ENCODE measurements around the gene ZNF527. TPM values are rescaled to one million over a fixed set of nuclear protein-coding genes. Genes with fewer than 3 reads are reported as not detected.
"Not testable (repeated sequence)": the region's sequence is repeated elsewhere in the genome, so short reads cannot be mapped to it uniquely, and the experiment has no call there.

The ZNF527 gene
- total and polyA plus RNA-seq, 4 experiments from 2014 or later, result 5.2 to 13.3 (median 10.7) TPM

DNA sequence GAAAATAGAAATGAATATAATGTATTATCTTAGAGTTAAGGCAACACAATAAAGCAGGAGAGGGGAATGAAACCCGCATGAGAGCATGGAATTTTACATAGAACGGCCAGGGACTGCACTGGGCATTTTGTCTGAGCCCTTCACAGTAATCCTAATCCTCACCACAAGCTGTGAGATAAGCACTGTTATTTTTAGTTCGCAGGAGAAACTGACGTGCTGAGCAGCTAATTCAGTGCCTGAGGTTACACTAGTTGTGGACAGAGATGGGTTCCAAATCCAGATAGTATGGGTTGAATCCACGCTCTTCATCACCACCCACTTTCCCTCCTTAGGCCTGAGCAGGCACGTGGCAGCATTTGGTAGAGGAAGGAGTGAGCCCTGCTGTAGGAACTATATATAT lies 24.8 kb upstream of the ZNF527 start:
- Mint-ChIP-seq H3K4me3 (no peak overlapping the region), H3K36me3 (peaks cover 55 to 60% of the 10 kb centered on the region in 2 donors), H3K9me3 (peaks cover 0 to 3% (median 0%) of the 10 kb centered on the region in 8 donors), H3K27ac (no peak overlapping the region), H3K27me3 (no peaks in the 10 kb centered on the region), H3K4me1 (peaks cover 0 to 6% (median 2%) of the 10 kb centered on the region in 4 donors)
- ChIA-PET POLR2A (ENCODE audit: partially characterized antibody) (no interaction called here), CTCF (ENCODE audit: partially characterized antibody) (no interaction called here)
- intact Hi-C loops (cut with micrococcal nuclease), result no loop called here
- no peak overlapping the region for H3K27ac ChIP-seq (ENCODE audit: low read depth, low read length)
- H3K4me1 ChIP-seq (ENCODE audit: insufficient read depth, low read length), result no peaks in the 10 kb centered on the region
- H3K9me3 ChIP-seq (ENCODE audit: control insufficient read depth in 1 of 2, low read length in 2 of 2), result no peaks in the 10 kb centered on the region
- no peak overlapping the region for H3K4me3 ChIP-seq (ENCODE audit: low read length in 2 of 2)
- no peak for DNase-seq
- peaks cover 18% of the 10 kb centered on the region for H3K36me3 ChIP-seq (ENCODE audit: insufficient read depth, low read length)
- no peaks in the 10 kb centered on the region for H3K27me3 ChIP-seq (ENCODE audit: insufficient read depth, low read length)

DNA sequence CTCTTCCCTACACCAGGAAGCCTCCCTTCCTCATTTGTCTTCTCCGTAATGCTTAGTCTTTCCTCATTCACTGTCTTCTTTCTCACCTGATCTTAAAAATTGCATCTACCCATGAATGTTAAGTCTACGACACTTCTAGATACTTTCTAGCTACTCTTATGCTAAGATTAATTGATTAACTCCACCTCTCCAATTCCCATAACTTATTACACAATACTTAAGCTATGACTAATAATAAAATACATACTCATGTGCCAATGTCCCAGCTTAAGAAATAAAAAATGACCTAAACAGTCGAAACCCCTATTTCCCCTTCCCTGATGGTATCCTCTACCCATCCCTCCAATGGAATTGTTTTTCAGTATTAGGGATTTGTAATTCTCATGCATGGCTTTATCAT lies 22.8 kb upstream of the ZNF527 start:
- no peaks in the 10 kb centered on the region for H3K27me3 Mint-ChIP-seq
- Histone ChIP-seq H3K4me1 (ENCODE audit: insufficient read depth, low read length) (no peaks in the 10 kb centered on the region), H3K4me3 (ENCODE audit: low read length in 2 of 2) (no peak overlapping the region), H3K27ac (ENCODE audit: low read depth, low read length) (no peak overlapping the region), H3K9me3 (ENCODE audit: control insufficient read depth in 1 of 2, low read length in 2 of 2) (no peaks in the 10 kb centered on the region), H3K27me3 (ENCODE audit: insufficient read depth, low read length) (no peaks in the 10 kb centered on the region), H3K36me3 (ENCODE audit: insufficient read depth, low read length) (peaks cover 18% of the 10 kb centered on the region)
- CTCF ChIA-PET (ENCODE audit: partially characterized antibody), result interaction anchor here (0.6 kb wide), 1 partner anchor 9 kb away, joined by 3 read pairs; no protein-coding TSS in a partner anchor
- H3K36me3 Mint-ChIP-seq, result peaks cover 64 to 68% of the 10 kb centered on the region in 2 donors
- POLR2A ChIA-PET (ENCODE audit: partially characterized antibody), result no interaction called here
- H3K27ac Mint-ChIP-seq, result peak overlapping the region in 1 of 7 donors; percentile 24
- DNase-seq, result no peak
- peaks cover 0 to 5% (median under 1%) of the 10 kb centered on the region in 8 donors for H3K9me3 Mint-ChIP-seq
- intact Hi-C loops (cut with micrococcal nuclease), result no loop called here
- no peak overlapping the region for H3K4me3 Mint-ChIP-seq
- H3K4me1 Mint-ChIP-seq, result peaks cover 0 to 5% (median 0%) of the 10 kb centered on the region in 4 donors

DNA sequence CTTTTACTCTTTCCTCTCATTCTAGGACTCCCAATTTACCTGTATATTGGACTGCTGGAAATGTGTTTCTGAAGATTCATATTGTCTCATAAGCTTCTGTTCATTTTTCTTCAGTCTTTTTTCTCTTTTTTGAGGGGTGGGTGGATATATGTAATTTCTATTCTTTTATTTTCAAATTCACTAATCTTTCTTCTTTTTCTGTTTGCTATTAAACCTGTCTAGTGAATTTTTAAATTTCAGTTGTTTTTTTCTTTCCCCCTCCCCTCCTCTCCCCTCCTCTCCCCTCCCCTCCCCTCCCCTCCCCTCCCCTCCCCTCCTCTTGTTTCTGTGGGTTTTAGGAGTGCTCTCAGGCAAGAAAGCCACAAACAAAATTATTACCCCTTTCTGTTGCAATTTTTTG lies 16.9 kb upstream of the ZNF527 start:
- ChIA-PET POLR2A (ENCODE audit: partially characterized antibody) (no interaction called here), CTCF (ENCODE audit: partially characterized antibody) (no interaction called here)
- H3K27me3 Mint-ChIP-seq, result no peaks in the 10 kb centered on the region
- Histone ChIP-seq H3K27me3 (ENCODE audit: insufficient read depth, low read length) (no peaks in the 10 kb centered on the region), H3K4me3 (ENCODE audit: low read length in 2 of 2) (no peak overlapping the region), H3K4me1 (ENCODE audit: insufficient read depth, low read length) (no peaks in the 10 kb centered on the region), H3K9me3 (ENCODE audit: control insufficient read depth in 1 of 2, low read length in 2 of 2) (no peaks in the 10 kb centered on the region), H3K36me3 (ENCODE audit: insufficient read depth, low read length) (peaks cover 12% of the 10 kb centered on the region), H3K27ac (ENCODE audit: low read depth, low read length) (no peak overlapping the region)
- H3K4me1 Mint-ChIP-seq, result peaks cover 0 to 4% (median 0%) of the 10 kb centered on the region in 4 donors
- H3K36me3 Mint-ChIP-seq, result peaks cover 70 to 74% of the 10 kb centered on the region in 2 donors
- peaks cover 4 to 42% (median 21%) of the 10 kb centered on the region in 8 donors for H3K9me3 Mint-ChIP-seq
- DNase-seq, result no peak
- peak overlapping the region in 1 of 7 donors; percentile 38 for H3K27ac Mint-ChIP-seq
- no peak overlapping the region for H3K4me3 Mint-ChIP-seq
- intact Hi-C loops (cut with micrococcal nuclease), result no loop called here

DNA sequence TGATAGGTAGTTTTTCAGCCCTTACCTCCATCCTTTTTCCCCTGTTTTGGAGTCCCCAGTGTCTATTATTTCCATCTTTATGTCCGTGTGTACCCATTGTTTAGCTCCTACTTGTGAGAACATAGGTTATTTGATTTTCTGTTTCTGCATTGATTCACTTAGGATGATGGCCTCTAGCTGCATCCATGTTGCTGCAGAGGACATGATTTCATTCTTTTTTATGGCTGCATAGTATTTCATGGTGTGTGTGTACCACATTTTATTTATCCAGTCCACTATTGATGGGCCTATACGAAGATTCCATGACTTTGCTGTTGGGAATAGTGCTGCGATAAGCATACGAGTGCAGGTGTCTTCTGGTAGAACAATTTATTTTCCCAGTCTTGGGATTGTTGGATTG lies 15.0 kb upstream of the ZNF527 start:
- ChIA-PET CTCF (ENCODE audit: partially characterized antibody) (no interaction called here), POLR2A (ENCODE audit: partially characterized antibody) (no interaction called here)
- Histone ChIP-seq H3K27me3 (ENCODE audit: insufficient read depth, low read length) (no peaks in the 10 kb centered on the region), H3K4me3 (ENCODE audit: low read length in 2 of 2) (no peak overlapping the region), H3K4me1 (ENCODE audit: insufficient read depth, low read length) (no peaks in the 10 kb centered on the region), H3K27ac (ENCODE audit: low read depth, low read length) (no peak overlapping the region), H3K36me3 (ENCODE audit: insufficient read depth, low read length) (peaks cover 15% of the 10 kb centered on the region), H3K9me3 (ENCODE audit: control insufficient read depth in 1 of 2, low read length in 2 of 2) (no peaks in the 10 kb centered on the region)
- Mint-ChIP-seq H3K4me1 (peaks cover 0 to 4% (median 0%) of the 10 kb centered on the region in 4 donors), H3K36me3 (peaks cover 76 to 81% of the 10 kb centered on the region in 2 donors), H3K4me3 (no peak overlapping the region), H3K9me3 (peaks cover 6 to 54% (median 24%) of the 10 kb centered on the region in 8 donors), H3K27ac (no peak overlapping the region), H3K27me3 (no peaks in the 10 kb centered on the region)
- DNase-seq, result no peak
- intact Hi-C loops (cut with micrococcal nuclease), result no loop called here

DNA sequence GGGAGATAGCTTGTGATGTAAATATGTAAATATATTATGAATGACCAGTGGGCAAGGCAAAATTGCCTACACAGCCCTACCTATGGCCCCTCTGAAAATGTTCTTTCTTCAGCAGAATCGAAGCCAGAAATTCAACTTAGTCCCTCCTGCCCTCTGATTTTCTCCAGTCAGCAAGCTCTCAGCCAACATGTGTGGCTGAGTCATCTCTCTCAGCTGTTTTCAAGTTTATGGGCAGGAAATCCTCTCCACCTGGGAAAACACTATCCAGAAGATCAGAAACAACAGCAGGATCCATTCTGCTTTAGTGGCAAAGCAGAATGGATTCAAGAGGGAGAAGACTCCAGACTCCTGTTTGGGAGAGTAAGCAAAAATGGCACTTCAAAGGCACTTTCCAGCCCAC lies 8.9 kb upstream of the ZNF527 start:
- no peaks in the 10 kb centered on the region for H3K27me3 ChIP-seq (ENCODE audit: insufficient read depth, low read length)

DNA sequence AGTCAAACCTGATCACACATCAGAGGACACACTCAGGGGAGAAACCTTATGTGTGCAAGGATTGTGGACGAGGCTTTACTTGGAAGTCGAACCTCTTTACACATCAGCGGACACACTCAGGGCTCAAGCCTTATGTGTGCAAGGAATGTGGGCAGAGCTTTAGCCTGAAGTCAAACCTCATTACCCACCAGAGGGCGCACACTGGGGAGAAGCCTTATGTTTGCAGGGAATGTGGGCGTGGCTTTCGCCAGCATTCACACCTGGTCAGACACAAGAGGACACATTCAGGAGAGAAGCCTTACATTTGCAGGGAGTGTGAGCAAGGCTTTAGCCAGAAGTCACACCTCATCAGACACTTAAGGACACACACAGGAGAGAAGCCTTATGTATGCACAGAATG lies 8.2 kb upstream of the ZNF527 start:
- no peaks in the 10 kb centered on the region for H3K4me1 ChIP-seq (ENCODE audit: insufficient read depth, low read length)
- Mint-ChIP-seq H3K36me3 (peaks cover 59 to 64% of the 10 kb centered on the region in 2 donors), H3K4me1 (no peaks in the 10 kb centered on the region), H3K27me3 (no peaks in the 10 kb centered on the region), H3K9me3 (peaks cover 4 to 88% (median 47%) of the 10 kb centered on the region in 8 donors), H3K4me3 (no peak overlapping the region), H3K27ac (no peak overlapping the region)
- H3K9me3 ChIP-seq (ENCODE audit: control insufficient read depth in 1 of 2, low read length in 2 of 2), result peaks cover 5 to 17% of the 10 kb centered on the region in 2 donors
- no peak overlapping the region for H3K4me3 ChIP-seq (ENCODE audit: low read length in 2 of 2)
- H3K27ac ChIP-seq (ENCODE audit: low read depth, low read length), result no peak overlapping the region
- peaks cover 20% of the 10 kb centered on the region for H3K36me3 ChIP-seq (ENCODE audit: insufficient read depth, low read length)
- no peaks in the 10 kb centered on the region for H3K27me3 ChIP-seq (ENCODE audit: insufficient read depth, low read length)
- DNase-seq, result no peak
- intact Hi-C loops (cut with micrococcal nuclease), result no loop called here
- CTCF ChIA-PET (ENCODE audit: partially characterized antibody), result no interaction called here
- POLR2A ChIA-PET (ENCODE audit: partially characterized antibody), result no interaction called here

More for the DNA sequence above, 8.9 kb upstream of the ZNF527 start:
- ChIA-PET CTCF (ENCODE audit: partially characterized antibody) (no interaction called here), POLR2A (ENCODE audit: partially characterized antibody) (no interaction called here)
- Mint-ChIP-seq H3K27me3 (no peaks in the 10 kb centered on the region), H3K9me3 (peaks cover 5 to 89% (median 53%) of the 10 kb centered on the region in 8 donors), H3K4me3 (no peak overlapping the region), H3K4me1 (peaks cover 0 to under 1% (median 0%) of the 10 kb centered on the region in 4 donors), H3K27ac (no peak overlapping the region), H3K36me3 (peaks cover 66 to 71% of the 10 kb centered on the region in 2 donors)
- H3K36me3 ChIP-seq (ENCODE audit: insufficient read depth, low read length), result peaks cover 20% of the 10 kb centered on the region
- peaks cover 5 to 17% of the 10 kb centered on the region in 2 donors for H3K9me3 ChIP-seq (ENCODE audit: control insufficient read depth in 1 of 2, low read length in 2 of 2)
- no peak overlapping the region for H3K27ac ChIP-seq (ENCODE audit: low read depth, low read length)
- no peak overlapping the region for H3K4me3 ChIP-seq (ENCODE audit: low read length in 2 of 2)
- no peaks in the 10 kb centered on the region for H3K4me1 ChIP-seq (ENCODE audit: insufficient read depth, low read length)
- no peak for DNase-seq
- intact Hi-C loops (cut with micrococcal nuclease), result no loop called here

DNA sequence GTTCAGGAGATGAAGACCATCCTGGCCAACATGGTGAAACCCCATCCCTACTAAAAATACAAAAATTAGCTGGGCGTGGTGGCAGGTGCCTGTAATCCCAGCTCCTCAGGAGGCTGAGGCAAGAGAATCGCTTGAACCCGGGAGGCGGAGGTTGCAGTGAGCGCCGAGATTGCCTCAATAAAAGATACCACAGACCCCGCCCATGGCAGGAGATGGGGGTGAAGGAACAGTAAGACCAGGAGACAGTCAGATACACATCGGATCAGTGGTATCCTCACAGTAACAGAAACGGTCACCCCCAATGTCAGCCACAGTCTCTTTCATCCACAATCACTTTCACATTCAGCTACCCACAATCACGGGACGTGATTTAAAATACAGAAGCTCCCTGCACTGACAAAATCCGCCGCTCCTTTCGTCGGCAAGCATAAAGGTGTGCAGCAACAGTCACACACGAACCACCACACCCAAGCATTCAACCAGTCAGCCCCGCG lies 466 bp upstream of the ZNF527 start:
- POLR2A ChIA-PET (ENCODE audit: partially characterized antibody), result interaction anchor here (0.7 to 2.5 kb wide), 25 partner anchors 14 to 1156 kb away, joined by 3 to 33 read pairs (median 7); partner anchors contain the start of genes SIPA1L3, ZFP14, ZNF146 and ZNF260
- H3K36me3 ChIP-seq (ENCODE audit: insufficient read depth, low read length); H3K27me3 Mint-ChIP-seq; H3K4me1 ChIP-seq (ENCODE audit: insufficient read depth, low read length); DNase-seq; H3K27me3 ChIP-seq (ENCODE audit: insufficient read depth, low read length); H3K9me3 ChIP-seq (ENCODE audit: control insufficient read depth in 1 of 2, low read length in 2 of 2): not testable (repeated sequence)
- peak overlapping the region; percentile 78 for H3K27ac ChIP-seq (ENCODE audit: low read depth, low read length)
- CTCF ChIA-PET (ENCODE audit: partially characterized antibody), result interaction anchor here (0.8 to 1.3 kb wide), 6 partner anchors 10 to 842 kb away, joined by 3 to 7 read pairs (median 3); partner anchors contain the start of gene ZNF260
- intact Hi-C loops (cut with micrococcal nuclease), result loop anchor here (2.0 to 10.0 kb wide), 7 partner anchors 152 to 1626 kb away; partner anchors contain the start of genes IGFLR1, LIN37, PSENEN and U2AF1L4
- peak overlapping the region; percentile 63 to 86 for H3K4me3 ChIP-seq (ENCODE audit: low read length in 2 of 2)
- Mint-ChIP-seq H3K27ac (peak overlapping the region; percentile 97 to 99 (median 98)), H3K4me1 (peaks cover 9 to 28% (median 16%) of the 10 kb centered on the region in 4 donors), H3K36me3 (peaks cover 3 to 16% of the 10 kb centered on the region in 2 donors), H3K9me3 (peaks cover 0 to 26% (median 8%) of the 10 kb centered on the region in 8 donors), H3K4me3 (peak overlapping the region; percentile 97 to 100 (median 98))
